Activated naive CD8-positive, alpha-beta T cell treated with anti-CD3 and anti-CD28 coated beads for 36 hours (primary cell): Measurements from ENCODE around the gene ACTA2. TPM values are rescaled to one million over a fixed set of nuclear protein-coding genes. Genes with fewer than 3 reads are reported as not detected.

Experiments
- DNase-seq: peaks from one replicate; pipeline ENCODE4 v3.0.0; 2021
- H3K27ac Mint-ChIP-seq: one replicate; pipeline ENCODE4 v1.8.0; 2022; ENCODE audit warnings: mild to moderate bottlenecking, moderate library complexity, mixed read lengths
- H3K27me3 Mint-ChIP-seq: one replicate; pipeline ENCODE4 v1.8.0; 2022; ENCODE audit warnings: mild to moderate bottlenecking, mixed read lengths
- H3K36me3 Mint-ChIP-seq: one replicate; pipeline ENCODE4 v1.8.0; 2021; ENCODE audit warnings: mild to moderate bottlenecking, mixed read lengths
- H3K4me1 Mint-ChIP-seq: one replicate; pipeline ENCODE4 v1.8.0; 2021; ENCODE audit warnings: mixed read lengths
- H3K4me3 Mint-ChIP-seq: one replicate; pipeline ENCODE4 v1.8.0; 2022; ENCODE audit warnings: mild to moderate bottlenecking, moderate library complexity, mixed read lengths
- H3K9me3 Mint-ChIP-seq: one replicate; pipeline ENCODE4 v1.8.0; 2022; ENCODE audit warnings: mixed read lengths
- total RNA-seq, 2 experiments: library from RNA; stranded (reverse); gene quantifications; one replicate each; pipeline ENCODE4 v1.2.3, GENCODE V29; 2021

The ACTA2 gene
- total RNA-seq, 2 experiments from 2014 or later: 4.7 to 5.0 TPM

- Mint-ChIP-seq H3K4me3 (no peak overlapping the region), H3K4me1 (peaks cover 14% of the 10 kb centered on the region), H3K36me3 (no peaks in the 10 kb centered on the region)
Observed at GRCh38 chr10:88971221-88972061, 18.9 kb upstream of the ACTA2 start.

GRCh38 chr10:88968391-88968790, 15.8 kb upstream of the ACTA2 start:
- DNase-seq: no peak
- no peaks in the 10 kb centered on the region for H3K36me3 Mint-ChIP-seq
- no peaks in the 10 kb centered on the region for H3K9me3 Mint-ChIP-seq
- H3K4me1 Mint-ChIP-seq: no peaks in the 10 kb centered on the region
- H3K27me3 Mint-ChIP-seq: no peaks in the 10 kb centered on the region
- no peak overlapping the region for H3K27ac Mint-ChIP-seq
- H3K4me3 Mint-ChIP-seq: no peak overlapping the region

More at GRCh38 chr10:88971221-88972061, 18.9 kb upstream of the ACTA2 start:
- Mint-ChIP-seq H3K27me3 (no peaks in the 10 kb centered on the region), H3K27ac (no peak overlapping the region), H3K9me3 (no peaks in the 10 kb centered on the region)
- no peak for DNase-seq

GRCh38 chr10:88966797-88967196, 14.2 kb upstream of the ACTA2 start:
- peaks cover 2% of the 10 kb centered on the region for H3K36me3 Mint-ChIP-seq
- no peaks in the 10 kb centered on the region for H3K27me3 Mint-ChIP-seq
- no peaks in the 10 kb centered on the region for H3K9me3 Mint-ChIP-seq
- H3K4me1 Mint-ChIP-seq: peaks cover 11% of the 10 kb centered on the region
- H3K27ac Mint-ChIP-seq: no peak overlapping the region
- DNase-seq: no peak
- no peak overlapping the region for H3K4me3 Mint-ChIP-seq

GRCh38 chr10:88964869-88965415, 12.4 kb upstream of the ACTA2 start:
- no peak overlapping the region for H3K27ac Mint-ChIP-seq
- peaks cover 2% of the 10 kb centered on the region for H3K36me3 Mint-ChIP-seq
- no peaks in the 10 kb centered on the region for H3K27me3 Mint-ChIP-seq
- H3K4me1 Mint-ChIP-seq: peaks cover 20% of the 10 kb centered on the region
- H3K4me3 Mint-ChIP-seq: no peak overlapping the region
- H3K9me3 Mint-ChIP-seq: no peaks in the 10 kb centered on the region
- DNase-seq: no peak

- Mint-ChIP-seq H3K4me3 (no peak overlapping the region), H3K27ac (no peak overlapping the region), H3K4me1 (peaks cover 20% of the 10 kb centered on the region), H3K27me3 (no peaks in the 10 kb centered on the region), H3K9me3 (no peaks in the 10 kb centered on the region), H3K36me3 (peaks cover 2% of the 10 kb centered on the region)
- DNase-seq: no peak
Observed at GRCh38 chr10:88964360-88964759, 11.8 kb upstream of the ACTA2 start.

GRCh38 chr10:88963318-88963717, 10.7 kb upstream of the ACTA2 start:
- Mint-ChIP-seq H3K4me3 (no peak overlapping the region), H3K27me3 (no peaks in the 10 kb centered on the region), H3K36me3 (peaks cover 2% of the 10 kb centered on the region), H3K4me1 (peaks cover 20% of the 10 kb centered on the region), H3K27ac (no peak overlapping the region), H3K9me3 (no peaks in the 10 kb centered on the region)
- DNase-seq: no peak

GRCh38 chr10:88962336-88962735, 9.8 kb upstream of the ACTA2 start:
- Mint-ChIP-seq H3K4me3 (no peak overlapping the region), H3K36me3 (peaks cover 2% of the 10 kb centered on the region), H3K27me3 (no peaks in the 10 kb centered on the region), H3K9me3 (no peaks in the 10 kb centered on the region), H3K4me1 (peaks cover 20% of the 10 kb centered on the region), H3K27ac (no peak overlapping the region)
- no peak for DNase-seq

GRCh38 chr10:88961266-88961665, 8.7 kb upstream of the ACTA2 start:
- Mint-ChIP-seq H3K4me1 (peaks cover 20% of the 10 kb centered on the region), H3K36me3 (peaks cover 2% of the 10 kb centered on the region), H3K27me3 (no peaks in the 10 kb centered on the region), H3K27ac (no peak overlapping the region), H3K9me3 (no peaks in the 10 kb centered on the region), H3K4me3 (no peak overlapping the region)
- DNase-seq: no peak

- Mint-ChIP-seq H3K27ac (no peak overlapping the region), H3K9me3 (no peaks in the 10 kb centered on the region), H3K4me1 (peaks cover 20% of the 10 kb centered on the region), H3K27me3 (no peaks in the 10 kb centered on the region), H3K4me3 (no peak overlapping the region), H3K36me3 (peaks cover 2% of the 10 kb centered on the region)
- DNase-seq: no peak
Observed at GRCh38 chr10:88960802-88961201, 8.2 kb upstream of the ACTA2 start.

GRCh38 chr10:88958721-88959120, 6.1 kb upstream of the ACTA2 start:
- H3K4me1 Mint-ChIP-seq: peaks cover 20% of the 10 kb centered on the region
- DNase-seq: no peak

GRCh38 chr10:88957381-88957780, 4.8 kb upstream of the ACTA2 start:
- Mint-ChIP-seq H3K27ac (no peak overlapping the region), H3K36me3 (no peaks in the 10 kb centered on the region), H3K4me1 (peaks cover 15% of the 10 kb centered on the region), H3K9me3 (no peaks in the 10 kb centered on the region), H3K4me3 (no peak overlapping the region), H3K27me3 (no peaks in the 10 kb centered on the region)
- no peak for DNase-seq

More at GRCh38 chr10:88958721-88959120, 6.1 kb upstream of the ACTA2 start:
- Mint-ChIP-seq H3K36me3 (peaks cover 2% of the 10 kb centered on the region), H3K4me3 (no peak overlapping the region), H3K27me3 (no peaks in the 10 kb centered on the region), H3K9me3 (no peaks in the 10 kb centered on the region), H3K27ac (no peak overlapping the region)

GRCh38 chr10:88954458-88955083, 2.0 kb upstream of the ACTA2 start:
- Mint-ChIP-seq H3K27me3 (no peaks in the 10 kb centered on the region), H3K4me3 (no peak overlapping the region), H3K27ac (no peak overlapping the region), H3K9me3 (no peaks in the 10 kb centered on the region), H3K4me1 (no peaks in the 10 kb centered on the region), H3K36me3 (peaks cover 5% of the 10 kb centered on the region)
- no peak for DNase-seq

GRCh38 chr10:88953662-88954061, 1.1 kb upstream of the ACTA2 start:
- peaks cover 5% of the 10 kb centered on the region for H3K36me3 Mint-ChIP-seq
- no peak for DNase-seq
- H3K4me1 Mint-ChIP-seq: no peaks in the 10 kb centered on the region
- no peak overlapping the region for H3K27ac Mint-ChIP-seq
- no peak overlapping the region for H3K4me3 Mint-ChIP-seq
- no peaks in the 10 kb centered on the region for H3K9me3 Mint-ChIP-seq
- H3K27me3 Mint-ChIP-seq: no peaks in the 10 kb centered on the region

- Mint-ChIP-seq H3K27me3 (no peaks in the 10 kb centered on the region), H3K36me3 (peaks cover 5% of the 10 kb centered on the region), H3K27ac (no peak overlapping the region), H3K9me3 (no peaks in the 10 kb centered on the region), H3K4me1 (peaks cover 9% of the 10 kb centered on the region), H3K4me3 (no peak overlapping the region)
- no peak for DNase-seq
Observed at GRCh38 chr10:88949912-88950837, 2.4 kb downstream of the ACTA2 start.

- no peaks in the 10 kb centered on the region for H3K27me3 Mint-ChIP-seq
- peaks cover 5% of the 10 kb centered on the region for H3K36me3 Mint-ChIP-seq
- no peaks in the 10 kb centered on the region for H3K9me3 Mint-ChIP-seq
- H3K4me1 Mint-ChIP-seq: peaks cover 18% of the 10 kb centered on the region
- no peak for DNase-seq
- no peak overlapping the region for H3K27ac Mint-ChIP-seq
- H3K4me3 Mint-ChIP-seq: no peak overlapping the region
Observed at GRCh38 chr10:88949051-88949450, 3.5 kb downstream of the ACTA2 start.
